GM12875 (cell line): ENCODE data around the gene C1orf21.

ENCODE experiments used
- H3K4me3 ChIP-seq: one replicate; pipeline ENCODE4 v1.5.1; 2011; ENCODE audit warnings: low read depth, low read length, control low read depth
- TF ChIP-seq, protein P1 (sequence below): IDR thresholded peaks from 2 replicates; pipeline ENCODE4 v1.5.1; 2011; ENCODE audit warnings: low read depth, mild to moderate bottlenecking, control low read depth, inconsistent platforms, low read length, moderate library complexity, borderline replicate concordance; ENCODE audit not compliant: insufficient read depth

Gene C1orf21

DNA sequence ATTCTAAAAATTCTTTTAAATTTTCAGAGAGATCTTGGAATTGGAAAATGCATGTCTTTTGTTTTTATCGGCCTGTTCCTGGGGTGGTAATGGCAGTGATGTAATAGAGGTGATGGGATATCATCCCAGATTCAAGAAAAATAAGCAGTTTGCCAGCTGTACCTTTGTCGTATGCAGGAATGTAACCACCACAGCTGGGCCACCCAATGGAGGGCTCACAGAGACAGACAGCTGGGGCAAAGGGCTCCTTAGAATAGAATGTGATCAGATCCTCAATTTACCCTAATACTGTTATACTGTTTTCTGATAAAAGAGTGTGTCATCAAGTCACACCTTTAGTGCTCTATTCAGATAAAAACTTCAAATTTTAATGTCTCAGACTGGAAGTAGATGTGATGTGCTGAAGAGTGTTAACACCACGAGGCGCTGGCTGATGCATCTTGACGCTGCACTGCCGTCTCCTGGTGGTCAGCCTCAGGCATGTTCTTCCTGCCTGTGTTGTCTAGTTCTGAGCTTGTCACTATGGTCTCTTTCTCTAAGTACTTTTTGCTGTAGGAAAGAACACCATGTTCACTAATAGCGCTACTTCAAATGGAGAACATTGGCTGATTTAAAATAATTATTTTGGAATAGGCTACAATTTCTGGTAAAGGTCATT lies 78.8 kb downstream of the C1orf21 start:
- TF ChIP-seq, protein P1, sequence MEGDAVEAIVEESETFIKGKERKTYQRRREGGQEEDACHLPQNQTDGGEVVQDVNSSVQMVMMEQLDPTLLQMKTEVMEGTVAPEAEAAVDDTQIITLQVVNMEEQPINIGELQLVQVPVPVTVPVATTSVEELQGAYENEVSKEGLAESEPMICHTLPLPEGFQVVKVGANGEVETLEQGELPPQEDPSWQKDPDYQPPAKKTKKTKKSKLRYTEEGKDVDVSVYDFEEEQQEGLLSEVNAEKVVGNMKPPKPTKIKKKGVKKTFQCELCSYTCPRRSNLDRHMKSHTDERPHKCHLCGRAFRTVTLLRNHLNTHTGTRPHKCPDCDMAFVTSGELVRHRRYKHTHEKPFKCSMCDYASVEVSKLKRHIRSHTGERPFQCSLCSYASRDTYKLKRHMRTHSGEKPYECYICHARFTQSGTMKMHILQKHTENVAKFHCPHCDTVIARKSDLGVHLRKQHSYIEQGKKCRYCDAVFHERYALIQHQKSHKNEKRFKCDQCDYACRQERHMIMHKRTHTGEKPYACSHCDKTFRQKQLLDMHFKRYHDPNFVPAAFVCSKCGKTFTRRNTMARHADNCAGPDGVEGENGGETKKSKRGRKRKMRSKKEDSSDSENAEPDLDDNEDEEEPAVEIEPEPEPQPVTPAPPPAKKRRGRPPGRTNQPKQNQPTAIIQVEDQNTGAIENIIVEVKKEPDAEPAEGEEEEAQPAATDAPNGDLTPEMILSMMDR, result no peak
- H3K4me3 ChIP-seq, result no peak overlapping the region

DNA sequence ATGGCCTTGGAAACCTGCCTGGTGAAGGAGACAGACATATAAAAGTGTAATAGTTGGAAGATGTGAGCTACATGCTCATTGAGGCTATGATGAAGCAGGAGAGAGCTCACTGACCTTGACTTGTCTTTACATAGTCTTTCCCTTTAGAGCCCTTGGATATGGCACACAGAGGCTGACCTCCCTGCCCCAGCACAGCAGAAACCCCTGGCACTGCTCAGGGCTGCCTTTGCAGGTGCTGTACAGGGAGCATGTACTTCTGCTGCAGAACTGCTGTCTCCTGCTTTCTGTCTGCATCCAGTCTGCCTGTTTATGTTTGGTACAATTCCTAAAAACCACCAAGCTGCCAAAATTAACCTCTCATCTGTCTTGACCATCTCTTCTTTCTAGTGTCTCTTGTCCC lies 80.5 kb downstream of the C1orf21 start:
- H3K4me3 ChIP-seq, result no peak overlapping the region
- TF ChIP-seq, protein P1, result no peak

DNA sequence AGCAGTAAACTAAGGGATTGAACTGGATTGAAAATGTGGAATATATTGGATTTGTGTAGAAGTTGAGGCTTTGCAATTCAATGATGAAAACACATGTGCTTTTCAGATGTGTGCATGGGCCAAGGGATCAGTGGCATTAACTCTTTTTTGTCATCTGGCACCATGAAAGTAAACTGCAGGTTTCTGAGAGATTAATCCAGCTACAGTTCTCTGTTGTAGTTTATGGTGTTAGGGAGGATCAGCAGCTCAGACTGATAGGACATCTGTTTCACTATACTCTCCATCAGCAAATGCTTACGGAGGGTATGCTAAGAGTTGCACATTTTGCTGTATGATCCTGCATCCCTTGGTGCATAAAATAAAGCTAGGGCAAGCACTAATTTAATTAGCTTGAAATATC lies 82.6 kb downstream of the C1orf21 start:
- no peak overlapping the region for H3K4me3 ChIP-seq
- TF ChIP-seq, protein P1, result no peak

DNA sequence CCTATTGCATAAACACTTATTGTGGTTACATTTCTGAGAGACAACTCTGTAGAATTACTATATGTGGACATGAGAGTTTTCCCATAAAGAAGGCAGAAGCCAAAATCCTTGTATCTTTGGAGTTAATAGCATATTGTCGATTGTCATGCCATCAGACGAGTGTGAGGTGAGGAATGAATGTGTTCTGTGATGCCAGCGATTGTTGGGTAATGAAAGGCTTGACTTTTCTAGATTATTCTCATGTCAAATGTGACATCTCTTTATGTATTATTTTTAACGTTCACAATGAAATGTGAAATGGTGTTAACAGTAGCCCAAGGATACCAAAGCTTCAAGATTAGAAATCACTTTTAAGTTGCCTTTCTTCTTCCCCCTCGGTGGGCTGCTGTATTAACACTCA lies 84.9 kb downstream of the C1orf21 start:
- H3K4me3 ChIP-seq, result no peak overlapping the region
- TF ChIP-seq, protein P1, result no peak

DNA sequence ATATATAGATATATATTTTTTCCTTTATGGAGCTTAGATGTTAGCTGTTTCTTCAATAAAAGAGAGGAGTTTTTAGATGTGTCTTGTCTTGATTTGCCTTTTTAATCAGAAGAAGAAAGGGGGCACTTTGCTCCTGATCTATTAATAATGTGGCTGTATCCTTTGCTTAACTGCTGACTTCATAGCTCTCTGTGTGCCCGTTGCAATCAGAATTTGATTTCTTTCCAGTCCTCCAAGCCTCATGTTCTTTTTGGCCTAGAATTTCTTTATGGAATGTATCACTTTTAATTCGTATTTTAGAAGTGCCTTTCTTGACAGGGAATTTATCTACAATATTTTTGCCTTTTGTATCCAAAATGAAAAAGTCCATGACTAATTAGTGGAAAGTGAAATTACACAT lies 85.3 kb downstream of the C1orf21 start:
- no peak overlapping the region for H3K4me3 ChIP-seq
- TF ChIP-seq, protein P1, result no peak

DNA sequence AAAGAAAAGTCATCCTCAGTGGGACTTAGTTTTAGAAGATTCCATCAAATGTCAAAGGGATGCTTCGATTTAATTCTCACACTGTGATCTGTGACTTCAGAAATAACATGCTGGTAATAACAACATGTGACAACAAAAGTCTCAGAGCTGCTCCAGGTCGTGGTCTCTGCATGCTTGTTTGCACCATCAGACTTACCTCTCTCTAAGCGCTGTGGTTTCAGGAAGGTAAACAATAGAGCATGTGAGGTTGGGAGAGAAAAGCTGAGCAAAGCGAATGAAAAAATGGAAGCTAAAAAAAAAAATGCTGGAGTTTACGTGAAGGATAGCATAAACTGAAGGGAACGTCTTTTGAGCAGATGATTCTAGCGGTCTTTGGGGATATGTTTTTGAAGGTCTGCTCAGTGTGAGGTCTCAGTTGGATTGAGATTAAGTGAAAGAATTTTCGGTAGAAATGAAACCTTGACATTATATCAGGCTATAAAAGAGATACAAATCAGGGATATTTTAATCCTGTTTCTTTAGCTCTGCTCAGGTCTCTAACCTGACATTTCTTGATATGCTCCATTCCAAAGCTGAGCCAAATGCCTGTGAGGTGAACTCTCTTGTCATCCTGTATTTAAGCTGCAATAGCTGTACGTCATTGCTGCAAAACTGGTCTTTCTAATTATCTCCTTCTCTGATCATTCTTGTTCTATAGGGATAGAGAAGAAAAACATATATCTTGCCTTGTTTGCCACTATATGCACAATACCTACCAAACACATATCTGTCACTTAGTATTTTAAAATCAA lies 86.5 kb downstream of the C1orf21 start:
- TF ChIP-seq, protein P1, result no peak
- H3K4me3 ChIP-seq, result no peak overlapping the region

DNA sequence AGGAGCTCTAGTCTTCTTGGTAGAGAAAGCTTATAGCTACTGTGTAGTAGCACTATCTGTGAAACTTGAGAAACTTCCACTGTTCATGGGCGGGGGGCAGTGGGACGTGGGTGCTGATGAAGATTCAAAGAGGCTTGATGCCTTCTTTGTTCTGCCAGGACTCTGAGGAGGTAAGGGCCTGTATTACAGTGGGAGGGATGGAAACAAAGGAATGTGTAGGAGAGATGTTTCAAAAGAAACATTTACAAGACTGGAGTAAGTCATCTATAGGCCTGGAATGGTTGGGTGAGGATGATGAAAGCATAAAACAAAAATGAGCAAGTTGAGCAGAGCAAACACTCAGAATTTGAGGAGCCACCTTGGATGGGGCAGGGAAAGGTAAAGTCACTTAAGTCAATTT lies 89.4 kb downstream of the C1orf21 start:
- TF ChIP-seq, protein P1, result no peak
- no peak overlapping the region for H3K4me3 ChIP-seq
